Measurements from ENCODE around the gene PDIA2. TPM values are rescaled to one million over a fixed set of nuclear protein-coding genes. Genes with fewer than 3 reads are reported as not detected.

PDIA2 gene
- total and polyA plus RNA-seq, 11 donors = 0.17 to 9.3 (median 3.1) TPM

- TF ChIP-seq POLR2A (IDR thresholded peaks at IDR 0.05) (no peak), CTCF (IDR thresholded peaks at IDR 0.05) (no peak)
Observed at GRCh38 chr16:260326-260725, 22.6 kb upstream of the PDIA2 start.

GRCh38 chr16:261031-261691 is 21.8 kb upstream of the PDIA2 start:
- Histone ChIP-seq H3K4me1 (no peaks in the 10 kb centered on the region), H3K27me3 (no peaks in the 10 kb centered on the region), H3K36me3 (peaks cover 0 to 85% (median 71%) of the 10 kb centered on the region in 9 donors), H3K27ac (no peak overlapping the region), H3K4me3 (no peak overlapping the region), H3K9me3 (no peaks in the 10 kb centered on the region)
- TF ChIP-seq POLR2A (IDR thresholded peaks at IDR 0.05) (no peak), CTCF (IDR thresholded peaks at IDR 0.05) (no peak)
- WGBS, 4 donors = 69 to 82% (median 80%) methylated on average over 28 of the region's 28 CpGs
- ATAC-seq = peak in 1 of 4 donors; percentile 5
- no peak for DNase-seq
- intact Hi-C loops (cut with DNase I) = no loop called here

More at GRCh38 chr16:260326-260725, 22.6 kb upstream of the PDIA2 start:
- Histone ChIP-seq H3K36me3 (peaks cover 0 to 92% (median 77%) of the 10 kb centered on the region in 9 donors), H3K4me1 (no peaks in the 10 kb centered on the region), H3K27me3 (no peaks in the 10 kb centered on the region), H3K4me3 (no peak overlapping the region), H3K9me3 (no peaks in the 10 kb centered on the region), H3K27ac (no peak overlapping the region)
- intact Hi-C loops (cut with DNase I) = no loop called here
- DNase-seq (no peak), ATAC-seq (no peak)
- 92 to 95% (median 94%) methylated on average over 17 to 19 of the region's 19 CpGs for WGBS, 4 donors

GRCh38 chr16:262121-262745 is 20.7 kb upstream of the PDIA2 start:
- Histone ChIP-seq H3K27ac (no peak overlapping the region), H3K4me1 (no peaks in the 10 kb centered on the region), H3K4me3 (no peak overlapping the region), H3K27me3 (no peaks in the 10 kb centered on the region), H3K36me3 (peaks cover 0 to 74% (median 63%) of the 10 kb centered on the region in 9 donors), H3K9me3 (no peaks in the 10 kb centered on the region)
- TF ChIP-seq CTCF (IDR thresholded peaks at IDR 0.05) (no peak), POLR2A (IDR thresholded peaks at IDR 0.05) (no peak)
- intact Hi-C loops (cut with DNase I) = no loop called here
- DNase-seq = peak in 1 of 5 donors; percentile 58
- WGBS, 4 donors = 92 to 95% (median 94%) methylated on average over 22 to 29 of the region's 29 CpGs
- no peak for ATAC-seq

- no peaks in the 10 kb centered on the region for H3K9me3 ChIP-seq
- peaks cover 0 to 69% (median 59%) of the 10 kb centered on the region in 9 donors for H3K36me3 ChIP-seq
- TF ChIP-seq POLR2A (IDR thresholded peaks at IDR 0.05) (no peak), CTCF (IDR thresholded peaks at IDR 0.05) (no peak)
- no peak overlapping the region for H3K27ac ChIP-seq
- no peaks in the 10 kb centered on the region for H3K4me1 ChIP-seq
- H3K4me3 ChIP-seq = no peak overlapping the region
- ATAC-seq (no peak), DNase-seq (peak in 1 of 5 donors; percentile 65)
- WGBS, 4 donors = 91 to 97% (median 96%) methylated on average over 25 to 35 of the region's 35 CpGs
- intact Hi-C loops (cut with DNase I) = no loop called here
- no peaks in the 10 kb centered on the region for H3K27me3 ChIP-seq
Observed at GRCh38 chr16:263182-263774, 19.7 kb upstream of the PDIA2 start.

Data from heart left ventricle (tissue), 16 donors.